Measurements from ENCODE around the gene SH3RF3. TPM values are rescaled to one million over a fixed set of nuclear protein-coding genes. Genes with fewer than 3 reads are reported as not detected.

SH3RF3 gene
- total RNA-seq, 4 donors from 2014 or later = 2.2 to 6.1 (median 4.2) TPM

DNA sequence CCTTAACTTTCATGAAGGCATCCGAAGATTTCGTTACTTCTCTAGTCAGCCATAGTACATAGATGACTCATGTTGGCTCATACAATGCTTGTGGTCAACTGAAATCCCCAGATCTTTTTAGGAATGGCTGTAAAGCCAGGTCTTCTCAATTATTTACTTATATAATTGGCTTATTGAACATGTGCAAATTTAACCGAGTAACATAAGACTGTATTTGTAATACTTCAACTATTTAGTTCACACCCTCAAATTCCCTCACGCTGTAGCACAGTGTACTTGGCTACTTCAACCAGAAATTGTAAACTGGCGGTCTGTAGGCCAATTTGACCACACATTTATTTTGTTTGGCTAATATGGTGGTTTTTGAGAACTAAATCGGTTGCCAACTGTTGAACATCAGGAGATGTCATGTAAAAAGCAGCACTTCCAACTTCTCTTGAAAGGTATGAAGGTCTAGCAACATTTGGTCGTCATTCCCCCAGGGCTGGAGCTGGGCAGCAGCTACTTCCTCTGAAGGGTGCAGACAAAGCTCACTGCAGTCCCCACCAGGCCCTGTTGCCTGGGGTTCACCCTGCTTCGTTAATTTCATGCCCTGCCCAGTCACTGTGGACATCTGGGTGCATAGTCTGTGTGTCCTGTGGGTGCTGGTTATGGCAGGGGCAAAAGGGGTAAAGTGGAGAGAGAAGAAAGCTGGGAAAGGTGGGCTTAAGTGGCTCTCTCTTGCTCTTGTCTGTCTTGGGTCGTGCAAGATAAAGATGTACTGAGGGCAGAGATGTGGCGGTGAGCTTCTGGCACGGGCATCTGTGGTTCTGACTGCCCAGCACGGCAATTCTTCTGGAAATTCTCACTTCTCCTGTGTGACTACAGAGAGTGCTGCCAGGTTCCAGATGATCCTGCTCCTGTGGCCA, 3.2 kb upstream of the SH3RF3 start:
- H3K4me1 ChIP-seq = peaks cover 38% of the 10 kb centered on the region
- no peak overlapping the region for H3K27ac ChIP-seq
- no peak overlapping the region for H3K4me3 ChIP-seq
- no peaks in the 10 kb centered on the region for H3K36me3 ChIP-seq
- TF ChIP-seq POLR2A (IDR thresholded peaks at IDR 0.05) (no peak), POLR2AphosphoS5 (IDR thresholded peaks at IDR 0.05) (no peak), EP300 (IDR thresholded peaks at IDR 0.05) (no peak)
- TF ChIP-seq, protein P1, sequence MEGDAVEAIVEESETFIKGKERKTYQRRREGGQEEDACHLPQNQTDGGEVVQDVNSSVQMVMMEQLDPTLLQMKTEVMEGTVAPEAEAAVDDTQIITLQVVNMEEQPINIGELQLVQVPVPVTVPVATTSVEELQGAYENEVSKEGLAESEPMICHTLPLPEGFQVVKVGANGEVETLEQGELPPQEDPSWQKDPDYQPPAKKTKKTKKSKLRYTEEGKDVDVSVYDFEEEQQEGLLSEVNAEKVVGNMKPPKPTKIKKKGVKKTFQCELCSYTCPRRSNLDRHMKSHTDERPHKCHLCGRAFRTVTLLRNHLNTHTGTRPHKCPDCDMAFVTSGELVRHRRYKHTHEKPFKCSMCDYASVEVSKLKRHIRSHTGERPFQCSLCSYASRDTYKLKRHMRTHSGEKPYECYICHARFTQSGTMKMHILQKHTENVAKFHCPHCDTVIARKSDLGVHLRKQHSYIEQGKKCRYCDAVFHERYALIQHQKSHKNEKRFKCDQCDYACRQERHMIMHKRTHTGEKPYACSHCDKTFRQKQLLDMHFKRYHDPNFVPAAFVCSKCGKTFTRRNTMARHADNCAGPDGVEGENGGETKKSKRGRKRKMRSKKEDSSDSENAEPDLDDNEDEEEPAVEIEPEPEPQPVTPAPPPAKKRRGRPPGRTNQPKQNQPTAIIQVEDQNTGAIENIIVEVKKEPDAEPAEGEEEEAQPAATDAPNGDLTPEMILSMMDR (IDR thresholded peaks at IDR 0.05) = no peak
- DNase-seq (ENCODE audit: low spot score in 2 of 2) = peak in 1 of 2 donors; percentile 63
- peaks cover 29% of the 10 kb centered on the region for H3K27me3 ChIP-seq
- no peaks in the 10 kb centered on the region for H3K9me3 ChIP-seq
- WGBS = 75% methylated on average over 12 of the region's 12 CpGs

DNA sequence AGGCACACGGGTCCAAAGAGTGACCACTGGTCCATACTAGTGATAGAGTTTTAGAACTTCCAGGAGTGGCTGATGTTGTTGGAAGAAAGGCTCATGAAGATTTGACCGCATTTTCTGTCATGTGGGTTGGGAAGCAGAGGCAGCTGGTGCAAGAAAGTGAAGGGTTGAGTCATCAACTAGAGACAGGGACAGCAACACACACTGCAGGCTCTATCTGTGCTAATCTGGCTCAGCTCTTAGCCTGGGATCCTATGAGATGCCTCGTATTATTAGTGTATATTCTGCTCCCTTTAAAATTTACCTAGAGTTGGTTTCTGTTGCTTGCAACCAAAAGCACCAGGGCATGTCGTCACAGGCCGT, 2.5 kb upstream of the SH3RF3 start:
- 88% methylated on average over 5 of the region's 5 CpGs for WGBS
- Histone ChIP-seq H3K27me3 (peaks cover 29% of the 10 kb centered on the region), H3K9me3 (no peaks in the 10 kb centered on the region), H3K4me1 (peaks cover 41% of the 10 kb centered on the region), H3K36me3 (no peaks in the 10 kb centered on the region), H3K27ac (no peak overlapping the region), H3K4me3 (no peak overlapping the region)
- TF ChIP-seq, protein P1 (IDR thresholded peaks at IDR 0.05) = no peak
- no peak for TF ChIP-seq POLR2A (IDR thresholded peaks at IDR 0.05)
- TF ChIP-seq POLR2AphosphoS5 (IDR thresholded peaks at IDR 0.05) = no peak
- no peak for TF ChIP-seq EP300 (IDR thresholded peaks at IDR 0.05)
- DNase-seq (ENCODE audit: low spot score in 2 of 2) = peak in 1 of 2 donors; percentile 57

DNA sequence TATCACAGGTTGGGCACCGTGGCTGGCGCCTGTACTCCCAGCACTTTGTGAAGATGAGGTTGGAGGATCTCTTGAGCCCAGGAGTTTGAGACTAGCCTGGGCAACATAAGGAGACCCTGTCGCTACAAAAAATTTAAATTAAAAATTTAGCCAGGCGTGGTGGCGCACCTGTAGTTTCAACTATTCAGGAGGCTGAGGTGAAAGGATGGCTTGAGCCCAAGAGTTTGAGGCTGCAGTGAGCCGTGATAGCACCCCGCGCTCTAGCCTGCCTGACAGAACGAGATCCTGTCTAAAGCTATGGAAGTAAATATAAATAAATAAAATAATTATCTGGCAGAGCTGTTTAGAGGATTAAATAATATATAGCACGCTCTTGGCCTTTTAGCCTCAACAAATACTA, 1.4 kb upstream of the SH3RF3 start:
- peaks cover 41% of the 10 kb centered on the region for H3K4me1 ChIP-seq
- H3K27ac ChIP-seq = no peak overlapping the region
- no peaks in the 10 kb centered on the region for H3K36me3 ChIP-seq
- WGBS = 74% methylated on average over 10 of the region's 10 CpGs
- no peaks in the 10 kb centered on the region for H3K9me3 ChIP-seq
- H3K27me3 ChIP-seq = peaks cover 24% of the 10 kb centered on the region
- TF ChIP-seq, protein P1 (IDR thresholded peaks at IDR 0.05) = no peak
- TF ChIP-seq POLR2A (IDR thresholded peaks at IDR 0.05) = no peak
- no peak for TF ChIP-seq POLR2AphosphoS5 (IDR thresholded peaks at IDR 0.05)
- TF ChIP-seq EP300 (IDR thresholded peaks at IDR 0.05) = no peak
- DNase-seq (ENCODE audit: low spot score in 2 of 2) = peak in 1 of 2 donors; percentile 18
- H3K4me3 ChIP-seq = peak overlapping the region; percentile 85

DNA sequence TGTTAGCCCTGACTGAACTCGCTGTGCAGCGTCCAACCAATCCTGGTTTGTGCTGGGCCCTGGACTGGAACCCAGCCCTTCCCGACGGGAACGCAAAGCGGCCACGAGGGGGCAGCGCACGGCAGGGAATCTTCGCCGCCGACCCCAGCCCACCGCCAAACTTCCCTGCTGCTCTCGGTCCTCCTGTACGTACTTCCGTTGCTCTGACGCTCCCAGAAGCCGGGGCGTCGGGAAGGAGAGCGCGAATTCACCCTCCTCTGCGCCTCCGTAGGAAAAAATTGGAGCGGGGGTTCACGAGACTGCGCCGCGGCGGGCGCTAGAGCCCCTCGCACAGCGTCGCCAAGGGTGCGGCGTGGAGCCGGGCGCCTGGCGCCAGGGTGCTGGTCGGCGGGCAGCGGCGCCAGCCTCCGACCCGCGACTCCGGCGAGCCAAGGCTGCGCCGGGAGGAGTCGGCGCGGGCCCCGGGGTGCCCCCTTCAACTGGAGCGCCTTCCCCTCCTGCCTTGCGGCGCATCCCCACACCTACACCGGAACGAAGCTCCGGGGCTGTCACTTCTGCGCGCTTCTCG, 873 bp upstream of the SH3RF3 start:
- TF ChIP-seq EP300 (IDR thresholded peaks at IDR 0.05) (no peak), POLR2A (IDR thresholded peaks at IDR 0.05) (no peak), POLR2AphosphoS5 (IDR thresholded peaks at IDR 0.05) (peak in 1 of 3 donors; percentile 30)
- TF ChIP-seq, protein P1 (IDR thresholded peaks at IDR 0.05) = peak; percentile 73 to 84
- Histone ChIP-seq H3K36me3 (no peaks in the 10 kb centered on the region), H3K27ac (peak overlapping the region; percentile 73), H3K4me3 (peak overlapping the region; percentile 85), H3K27me3 (peaks cover 20% of the 10 kb centered on the region), H3K4me1 (peaks cover 41% of the 10 kb centered on the region), H3K9me3 (no peaks in the 10 kb centered on the region)
- DNase-seq (ENCODE audit: low spot score in 2 of 2) = peak; percentile 82 to 90
- 0% methylated on average over 2 of the region's 63 CpGs for WGBS

DNA sequence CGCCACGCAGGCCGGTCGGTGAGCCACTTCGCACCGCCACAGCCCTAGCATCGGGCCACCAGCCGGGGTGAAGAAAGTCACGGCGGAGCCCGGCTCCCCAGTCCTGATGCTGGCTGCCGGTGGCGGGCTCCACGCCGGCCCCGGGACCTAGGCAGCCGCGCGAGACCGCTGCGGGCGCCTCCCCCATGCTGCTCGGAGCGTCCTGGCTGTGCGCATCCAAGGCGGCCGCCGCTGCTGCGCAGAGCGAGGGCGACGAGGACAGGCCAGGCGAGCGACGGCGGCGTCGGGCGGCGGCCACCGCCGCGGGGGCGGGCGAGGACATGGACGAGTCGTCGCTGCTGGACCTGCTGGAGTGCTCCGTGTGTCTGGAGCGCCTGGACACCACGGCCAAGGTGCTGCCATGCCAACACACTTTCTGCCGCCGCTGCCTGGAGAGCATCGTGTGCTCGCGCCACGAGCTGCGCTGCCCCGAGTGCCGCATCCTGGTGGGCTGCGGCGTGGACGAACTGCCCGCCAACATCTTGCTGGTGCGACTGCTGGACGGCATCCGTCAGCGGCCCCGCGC, 433 bp downstream of the SH3RF3 start:
- no peaks in the 10 kb centered on the region for H3K36me3 ChIP-seq
- no peaks in the 10 kb centered on the region for H3K9me3 ChIP-seq
- H3K27me3 ChIP-seq = peaks cover 20% of the 10 kb centered on the region
- peak overlapping the region; percentile 85 for H3K4me3 ChIP-seq
- H3K27ac ChIP-seq = peak overlapping the region; percentile 73
- WGBS = no CpG with 5 or more reads among the region's 70 CpGs
- TF ChIP-seq POLR2A (IDR thresholded peaks at IDR 0.05) = no peak
- no peak for TF ChIP-seq EP300 (IDR thresholded peaks at IDR 0.05)
- TF ChIP-seq, protein P1 (IDR thresholded peaks at IDR 0.05) = no peak
- no peak for TF ChIP-seq POLR2AphosphoS5 (IDR thresholded peaks at IDR 0.05)
- H3K4me1 ChIP-seq = peaks cover 41% of the 10 kb centered on the region
- DNase-seq (ENCODE audit: low spot score in 2 of 2) = no peak
